NCI-H526 (cell line): ENCODE results near the gene SPDYE17.
"Not testable (repeated sequence)": the region's sequence is repeated elsewhere in the genome, so short reads cannot be mapped to it uniquely, and the experiment has no call there.

Source experiments
- DNase-seq, 2 experiments: peaks; one replicate each; lab custom pipeline; 2025; lab: John Stamatoyannopoulos, UW

SPDYE17 gene

DNA sequence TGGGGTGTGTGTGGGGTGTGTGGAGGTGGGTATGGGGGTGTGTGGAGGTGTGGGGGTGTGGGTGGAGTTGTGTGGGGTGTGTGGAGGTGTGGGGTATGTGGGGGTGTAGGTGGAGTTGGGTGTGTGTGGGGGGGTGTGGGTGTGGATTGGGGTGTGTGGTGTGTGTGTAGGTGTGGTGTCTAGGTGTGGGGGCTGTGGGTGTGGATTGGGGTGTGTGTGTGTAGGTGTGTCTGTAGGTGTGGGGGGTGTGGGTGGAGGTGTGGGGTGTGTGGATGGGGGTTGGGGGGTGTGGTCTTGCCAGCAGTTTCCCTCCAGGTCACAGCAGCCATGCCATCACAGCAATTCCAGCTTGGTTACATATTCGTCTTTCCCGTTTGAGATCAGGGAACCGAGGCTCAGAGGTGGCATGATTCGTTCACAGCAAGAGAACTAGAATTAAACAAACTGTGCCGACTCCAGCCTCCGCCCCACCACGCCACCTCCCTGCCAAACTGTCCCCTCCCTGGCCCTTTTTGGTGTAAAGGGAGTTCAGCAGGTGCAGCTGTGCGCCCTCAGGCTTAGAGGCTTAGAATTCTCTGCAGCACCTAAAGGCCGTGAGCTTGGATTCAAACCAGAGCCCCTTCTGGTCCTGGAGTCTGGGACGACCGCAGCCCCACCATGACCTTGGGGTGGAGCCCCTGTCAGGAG is 33.3 kb downstream of the SPDYE17 start:
- DNase-seq, result peak; percentile 28 to 78

DNA sequence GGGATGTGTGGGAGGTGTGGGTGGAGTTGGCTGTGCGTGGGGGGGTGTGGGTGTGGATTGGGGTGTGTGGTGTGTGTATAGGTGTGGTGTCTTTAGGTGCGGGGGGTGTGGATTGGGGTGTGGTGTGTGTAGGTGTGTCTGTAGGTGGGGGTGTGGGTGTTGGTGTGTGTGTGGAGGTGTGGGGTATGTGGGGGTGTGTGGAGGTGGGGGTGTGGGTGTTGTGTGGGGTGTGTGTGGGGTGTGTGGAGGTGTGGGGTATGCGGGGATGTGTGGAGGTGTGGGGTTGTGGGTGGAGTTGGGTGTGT is 33.9 kb downstream of the SPDYE17 start:
- DNase-seq, result no peak

DNA sequence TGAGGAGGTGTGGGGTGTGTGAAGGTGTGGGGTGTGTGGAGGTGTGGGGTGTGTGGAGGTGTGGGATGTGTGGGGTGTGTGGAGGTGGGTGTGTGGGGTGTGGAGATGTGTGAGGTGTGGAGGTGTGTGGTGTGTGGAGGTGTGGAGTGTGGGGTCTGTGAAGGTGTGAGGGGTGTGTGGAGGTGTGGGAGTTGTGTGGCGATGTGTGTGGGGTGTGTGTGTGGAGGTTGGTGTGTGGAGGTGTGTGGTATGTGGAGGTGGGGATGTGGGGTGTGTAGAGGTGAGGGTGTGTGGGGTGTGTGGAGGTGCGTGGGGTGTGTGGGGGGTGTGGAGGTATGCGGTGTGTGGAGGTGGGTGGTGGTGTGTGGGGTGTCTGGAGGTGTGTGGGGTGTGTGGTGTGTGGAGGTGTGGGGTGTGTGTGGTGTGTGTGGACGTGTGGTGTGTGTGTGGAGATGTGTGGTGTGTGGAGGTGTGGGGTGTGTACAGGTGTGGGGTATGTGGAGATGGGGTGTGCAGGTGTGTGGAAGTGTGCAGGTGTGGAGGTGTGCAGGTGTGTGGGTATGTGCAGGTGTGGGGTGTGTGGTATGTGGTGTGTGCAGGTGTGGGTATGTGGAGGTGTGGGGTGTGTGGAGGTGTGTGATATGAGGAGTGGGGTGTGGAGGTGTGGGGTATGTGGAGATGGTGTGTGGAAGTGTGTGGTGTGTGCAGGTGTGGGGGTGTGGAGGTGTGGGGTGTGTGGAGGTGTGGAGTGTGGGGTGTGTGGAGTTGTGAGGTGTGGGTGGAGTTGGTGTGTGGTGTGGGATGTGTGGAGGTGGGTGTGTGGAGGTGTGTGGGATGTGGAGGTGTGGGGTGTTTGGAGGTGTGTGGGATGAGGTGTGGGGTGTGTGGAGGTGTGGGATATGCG is 34.5 kb downstream of the SPDYE17 start:
- no peak for DNase-seq

GRCh38 chr7:76996932-76997331 is 35.2 kb downstream of the SPDYE17 start:
- DNase-seq, result not testable (repeated sequence)

DNA sequence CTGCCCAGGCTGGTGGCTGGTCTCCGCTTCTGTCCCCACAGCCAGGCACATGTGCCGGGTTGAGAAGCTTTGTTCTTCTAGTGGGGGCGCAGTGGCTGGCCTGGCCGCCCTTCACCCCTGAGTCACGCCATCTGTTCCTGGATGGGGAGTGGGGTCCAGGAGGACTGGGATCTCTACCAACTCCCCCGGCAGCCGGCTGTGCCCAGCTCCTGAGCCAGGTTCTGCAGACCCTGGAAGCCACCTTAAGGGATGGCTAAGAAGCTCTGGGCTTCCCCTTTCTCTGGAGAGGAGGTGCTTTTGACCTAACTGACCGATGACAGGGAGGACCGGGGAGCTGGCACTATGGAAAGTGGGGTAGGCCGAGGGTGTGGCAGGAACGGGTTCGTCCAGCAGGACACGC is 37.9 kb downstream of the SPDYE17 start:
- DNase-seq, result not testable (repeated sequence)

DNA sequence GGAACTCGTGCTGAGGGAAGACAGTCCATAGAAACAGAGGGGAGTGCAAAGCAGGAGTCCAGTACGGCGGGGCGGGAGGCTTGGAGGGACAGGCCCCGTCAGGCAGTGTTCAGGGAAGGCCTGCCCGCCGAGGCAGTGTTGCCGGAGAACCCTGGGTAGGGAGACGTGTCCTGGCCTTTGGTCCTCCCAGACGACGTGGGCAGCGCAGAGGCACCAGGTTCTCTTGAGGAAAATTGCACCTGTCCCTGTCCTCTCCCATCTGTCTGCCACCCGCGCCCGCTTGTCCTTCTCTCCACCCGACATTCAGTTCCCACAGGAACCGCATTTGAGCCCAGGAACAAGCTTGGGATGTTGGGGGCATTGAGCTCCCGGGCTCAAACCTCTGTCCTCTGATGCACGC is 38.3 kb downstream of the SPDYE17 start:
- DNase-seq, result not testable (repeated sequence)

DNA sequence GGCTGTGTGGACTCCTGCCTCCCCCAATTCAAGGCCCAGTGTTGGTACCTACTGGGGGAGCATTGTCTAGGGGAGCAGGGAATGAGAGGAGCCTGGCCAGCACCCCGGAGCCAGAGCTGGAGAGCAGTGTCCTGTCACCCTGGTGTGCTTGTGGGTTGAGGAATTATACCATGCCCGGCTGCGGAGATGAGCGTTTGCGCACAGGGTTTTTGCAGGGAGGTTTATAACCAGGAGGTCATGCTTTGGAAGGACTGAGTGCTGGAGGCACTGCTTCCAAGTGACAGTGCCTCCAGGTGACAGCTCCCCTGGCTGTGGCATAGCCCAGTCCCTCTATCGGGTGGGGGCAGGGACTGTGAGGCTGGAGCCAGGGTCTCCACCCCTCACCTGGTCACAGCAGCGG is 39.3 kb downstream of the SPDYE17 start:
- DNase-seq, result not testable (repeated sequence)

DNA sequence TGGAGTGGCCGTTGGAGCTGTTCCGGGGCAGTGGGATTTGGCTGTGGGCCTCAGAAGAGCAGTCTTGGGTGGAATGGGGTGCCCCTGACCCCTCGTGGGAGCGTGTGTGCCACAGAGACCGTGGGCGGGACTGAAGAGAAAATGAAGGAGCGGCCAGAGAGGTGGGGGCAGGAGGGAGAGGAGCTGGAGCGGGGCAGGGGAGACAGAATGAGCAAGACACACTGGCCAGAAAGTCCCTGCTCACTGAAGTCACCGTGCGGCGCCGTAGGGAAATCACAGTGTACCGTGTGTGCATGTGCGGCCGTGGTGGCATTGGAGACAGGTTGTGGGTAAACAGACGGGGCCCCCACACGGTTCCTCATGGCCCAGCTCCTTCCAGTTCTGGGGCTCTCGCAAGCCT is 40.0 kb downstream of the SPDYE17 start:
- DNase-seq, result not testable (repeated sequence)

GRCh38 chr7:76990202-76990601 is 42.0 kb downstream of the SPDYE17 start:
- not testable (repeated sequence) for DNase-seq

DNA sequence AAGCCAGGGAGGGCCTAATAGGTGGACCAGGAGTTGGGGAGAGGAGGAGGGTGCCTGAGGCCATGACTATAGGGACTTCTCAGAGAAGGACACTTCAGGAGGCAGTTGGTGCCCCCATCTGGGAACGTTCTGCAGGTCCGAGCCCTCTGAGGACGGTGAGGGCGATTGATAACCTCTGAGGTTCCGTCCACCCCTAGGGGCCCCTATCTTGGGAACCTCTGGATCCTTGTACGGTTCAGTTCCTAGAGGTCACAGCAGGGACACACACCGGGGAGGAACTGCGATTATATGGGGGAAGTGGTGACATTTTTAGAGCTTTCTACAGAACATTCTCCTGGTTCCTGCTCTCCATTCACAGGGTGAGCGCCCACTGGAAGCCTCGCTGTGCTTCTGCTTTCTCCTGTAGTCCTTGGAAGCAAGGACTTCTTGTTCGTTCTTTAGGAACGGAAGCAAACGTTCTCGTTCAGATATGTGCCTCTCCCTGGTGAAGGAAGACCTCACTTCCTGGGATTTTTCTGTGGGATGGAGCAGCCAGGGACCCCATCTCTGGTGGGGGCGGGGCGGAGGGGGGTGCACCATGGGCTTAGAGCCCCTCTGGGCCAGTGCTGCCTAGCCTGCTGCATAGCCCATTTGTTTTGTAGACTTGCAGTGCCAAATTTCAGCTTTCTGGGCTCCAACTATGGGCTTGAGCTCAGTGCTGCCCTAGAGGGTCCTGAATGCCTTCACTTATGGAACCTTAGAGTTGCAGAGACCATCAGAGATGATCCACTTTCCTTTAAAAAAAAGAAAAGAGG is 46.0 kb downstream of the SPDYE17 start:
- not testable (repeated sequence) for DNase-seq

DNA sequence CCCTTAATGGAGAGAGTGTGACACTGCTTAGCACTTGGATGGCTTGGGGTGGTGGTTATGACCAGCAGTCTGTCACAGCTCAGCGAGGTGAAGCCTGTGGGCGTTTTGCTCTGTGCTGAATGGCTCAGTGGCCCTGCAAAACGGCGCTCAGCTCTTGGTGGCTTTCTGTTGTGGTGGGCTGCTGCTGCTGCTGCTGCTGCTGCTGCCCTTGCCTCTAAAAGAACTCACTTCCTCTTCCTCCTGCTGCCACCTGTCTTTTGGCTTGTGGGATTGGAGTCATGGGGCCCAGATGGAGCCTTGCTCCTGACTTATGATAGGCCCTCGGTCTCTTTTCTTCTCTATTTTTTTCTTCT is 47.4 kb downstream of the SPDYE17 start:
- DNase-seq, result not testable (repeated sequence)

GRCh38 chr7:76983937-76984783 is 48.0 kb downstream of the SPDYE17 start:
- not testable (repeated sequence) for DNase-seq

- not testable (repeated sequence) for DNase-seq
Measured at GRCh38 chr7:76983333-76983732, 48.8 kb downstream of the SPDYE17 start.

GRCh38 chr7:76982501-76982900 is 49.7 kb downstream of the SPDYE17 start:
- DNase-seq, result not testable (repeated sequence)

- DNase-seq, result not testable (repeated sequence)
Measured at GRCh38 chr7:76981187-76981970, 50.8 kb downstream of the SPDYE17 start.

DNA sequence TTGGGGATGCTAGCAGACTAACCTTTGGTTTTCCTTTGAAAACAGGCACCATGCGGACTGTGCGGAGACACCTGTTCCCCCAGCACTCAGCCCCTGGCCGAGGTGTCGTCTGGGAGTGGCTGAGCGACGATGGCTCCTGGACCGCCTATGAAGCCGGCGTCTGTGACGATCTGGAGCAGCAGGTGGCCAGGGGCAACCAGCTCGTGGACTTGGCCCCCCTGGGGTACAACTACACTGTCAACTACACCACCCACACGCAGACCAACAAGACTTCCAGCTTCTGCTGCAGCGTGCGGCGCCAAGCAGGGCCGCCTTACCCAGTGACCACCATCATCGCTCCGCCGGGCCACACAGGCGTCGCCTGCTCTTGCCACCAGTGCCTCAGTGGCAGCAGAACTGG is 51.6 kb downstream of the SPDYE17 start:
- not testable (repeated sequence) for DNase-seq

- not testable (repeated sequence) for DNase-seq
Measured at GRCh38 chr7:76977761-76978367, 54.3 kb downstream of the SPDYE17 start.

- not testable (repeated sequence) for DNase-seq
Measured at GRCh38 chr7:76974793-76975579, 57.2 kb downstream of the SPDYE17 start.

DNA sequence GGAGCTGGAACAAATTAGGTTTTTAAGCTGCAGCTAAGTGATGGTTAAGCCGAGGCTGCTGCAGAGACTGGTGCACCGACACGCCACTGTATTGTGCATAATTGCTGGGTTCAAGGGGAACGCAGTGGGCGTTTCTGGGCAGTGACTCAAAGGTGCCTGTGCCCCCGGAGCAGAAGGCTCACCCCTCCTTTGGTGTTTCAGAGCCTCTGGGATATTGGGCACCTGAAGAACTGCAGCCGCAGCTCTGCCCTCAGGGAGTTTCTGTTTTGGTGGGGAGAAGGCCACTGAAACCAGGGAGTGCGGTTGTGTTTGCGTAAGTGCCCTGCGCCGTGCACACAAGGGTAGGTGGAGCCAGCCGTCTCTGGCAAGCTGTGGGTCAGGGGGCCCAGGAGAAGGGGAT is 57.8 kb downstream of the SPDYE17 start:
- DNase-seq, result not testable (repeated sequence)
